Measurements from ENCODE around the gene CADM4. TPM values are rescaled to one million over a fixed set of nuclear protein-coding genes. Genes with fewer than 3 reads are reported as not detected.
"Not testable (repeated sequence)": the region's sequence is repeated elsewhere in the genome, so short reads cannot be mapped to it uniquely, and the experiment has no call there.

CADM4 gene
- polyA plus RNA-seq, 3 donors = 1.9 to 7.1 (median 4.2) TPM

GRCh38 chr19:43619262-43620060 is 20.2 kb downstream of the CADM4 start, which contains the start of gene ZNF428:
TSS of gene ZNF428 (minus strand) at chr19:43619629. CDS start at chr19:43614304, 5,325 bp downstream.
- H3K27ac ChIP-seq (ENCODE audit: low read depth, low read length) = no peak within 1 kb of the TSS
- 0 to 1% (median 0%) methylated on average over 76 to 81 of the region's 81 CpGs for whole genome bisulfite sequencing, 3 donors

- 0 to 1% (median 1%) methylated on average over 14 of the region's 14 CpGs for WGBS, 3 donors
- no peak overlapping the region for H3K27ac ChIP-seq (ENCODE audit: low read depth, low read length)
Measured at GRCh38 chr19:43618921-43619261, 20.8 kb downstream of the CADM4 start.

GRCh38 chr19:43616954-43617353 is 22.7 kb downstream of the CADM4 start:
- H3K27ac ChIP-seq (ENCODE audit: low read depth, low read length) = no peak overlapping the region
- 88 to 91% (median 90%) methylated on average over 6 of the region's 6 CpGs for WGBS, 3 donors

- 27 to 78% (median 71%) methylated on average over 1 of the region's 1 CpG for WGBS, 3 donors
- no peak overlapping the region for H3K27ac ChIP-seq (ENCODE audit: low read depth, low read length)
Measured at GRCh38 chr19:43616306-43616705, 23.3 kb downstream of the CADM4 start.

- no peak overlapping the region for H3K27ac ChIP-seq (ENCODE audit: low read depth, low read length)
- WGBS, 3 donors = 95 to 98% (median 97%) methylated on average over 12 of the region's 12 CpGs
Measured at GRCh38 chr19:43612374-43612773, 27.3 kb downstream of the CADM4 start.

- 85 to 92% (median 88%) methylated on average over 3 of the region's 3 CpGs for WGBS, 3 donors
- no peak within 1 kb of the TSS for H3K27ac ChIP-seq (ENCODE audit: low read depth, low read length)
Measured at GRCh38 chr19:43611788-43612187, 27.9 kb downstream of the CADM4 start, which contains the start of gene SRRM5. TSS of gene SRRM5 (plus strand) at chr19:43612088. CDS start at chr19:43612122, 34 bp downstream.

GRCh38 chr19:43610493-43610892 is 29.2 kb downstream of the CADM4 start:
- no peak overlapping the region for H3K27ac ChIP-seq (ENCODE audit: low read depth, low read length)
- WGBS, 3 donors = 75 to 81% (median 76%) methylated on average over 3 of the region's 3 CpGs

- 87 to 92% (median 91%) methylated on average over 7 of the region's 7 CpGs for WGBS, 3 donors
Measured at GRCh38 chr19:43609872-43610271, 29.8 kb downstream of the CADM4 start.

GRCh38 chr19:43607238-43608205 is 32.1 kb downstream of the CADM4 start:
- WGBS, 3 donors = 60 to 85% (median 61%) methylated on average over 23 to 28 of the region's 28 CpGs
- no peak overlapping the region for H3K27ac ChIP-seq (ENCODE audit: low read depth, low read length)

More at GRCh38 chr19:43609872-43610271, 29.8 kb downstream of the CADM4 start:
- H3K27ac ChIP-seq (ENCODE audit: low read depth, low read length) = no peak overlapping the region

GRCh38 chr19:43606569-43607229 is 33.0 kb downstream of the CADM4 start:
- 52 to 90% (median 89%) methylated on average over 7 of the region's 7 CpGs for whole genome bisulfite sequencing, 3 donors
- no peak overlapping the region for H3K27ac ChIP-seq (ENCODE audit: low read depth, low read length)

GRCh38 chr19:43605875-43606568 is 33.6 kb downstream of the CADM4 start:
- WGBS, 3 donors = 51 to 90% (median 84%) methylated on average over 7 of the region's 7 CpGs
- H3K27ac ChIP-seq (ENCODE audit: low read depth, low read length) = no peak overlapping the region

GRCh38 chr19:43600326-43600725 is 39.3 kb downstream of the CADM4 start:
- H3K27ac ChIP-seq (ENCODE audit: low read depth, low read length) = not testable (repeated sequence)
- 64 to 85% (median 85%) methylated on average over 5 of the region's 5 CpGs for whole genome bisulfite sequencing, 3 donors

- WGBS, 3 donors = 76 to 91% (median 88%) methylated on average over 4 of the region's 4 CpGs
- no peak overlapping the region for H3K27ac ChIP-seq (ENCODE audit: low read depth, low read length)
Measured at GRCh38 chr19:43599635-43600295, 39.9 kb downstream of the CADM4 start.

GRCh38 chr19:43598445-43599240 is 41.0 kb downstream of the CADM4 start:
- 91 to 95% (median 91%) methylated on average over 16 to 19 of the region's 19 CpGs for WGBS, 3 donors
- H3K27ac ChIP-seq (ENCODE audit: low read depth, low read length) = no peak overlapping the region

GRCh38 chr19:43597876-43598275 is 41.8 kb downstream of the CADM4 start:
- 33 to 47% (median 38%) methylated on average over 5 of the region's 5 CpGs for WGBS, 3 donors
- H3K27ac ChIP-seq (ENCODE audit: low read depth, low read length) = no peak overlapping the region

GRCh38 chr19:43596842-43597461 is 42.7 kb downstream of the CADM4 start:
- H3K27ac ChIP-seq (ENCODE audit: low read depth, low read length) = peak overlapping the region; percentile 85
- WGBS, 3 donors = 22 to 23% (median 22%) methylated on average over 7 of the region's 7 CpGs

Data from adipose tissue (tissue), 3 donors.